Neural cell (in vitro differentiated cells): ENCODE measurements around the gene CBX2.

ENCODE experiments used
- EP300 ChIP-seq: fragments of 450-650 bp; conservative IDR thresholded peaks from 2 replicates; pipeline ENCODE4 v1.6.1; 2014; ENCODE audit warnings: antibody characterized with exemption, mild to moderate bottlenecking, moderate library complexity; ENCODE audit not compliant: poor library complexity, severe bottlenecking
- EZH2 ChIP-seq: fragments of 200-600, 300-800 bp; shearing (Covaris generic), sonication (generic); IDR thresholded peaks from 2 replicates; pipeline ENCODE4 v1.6.1; 2014; ENCODE audit warnings: antibody characterized with exemption, low read length, borderline replicate concordance, mild to moderate bottlenecking; ENCODE audit not compliant: insufficient read depth, poor library complexity, severe bottlenecking
- MXI1 ChIP-seq: fragments of 450-650 bp; conservative IDR thresholded peaks from 2 replicates; pipeline ENCODE4 v1.6.1; 2014; ENCODE audit warnings: antibody characterized with exemption, mild to moderate bottlenecking; ENCODE audit not compliant: poor library complexity, severe bottlenecking
- POLR2AphosphoS5 ChIP-seq: IDR thresholded peaks from 2 replicates; pipeline ENCODE4 v1.6.1; 2012
- RAD21 ChIP-seq: fragments of 450-650 bp; conservative IDR thresholded peaks from 2 replicates; pipeline ENCODE4 v1.6.1; 2014; ENCODE audit warnings: antibody characterized with exemption, mild to moderate bottlenecking, moderate library complexity
- TF ChIP-seq, protein P1 (sequence below): IDR thresholded peaks from 2 replicates; pipeline ENCODE4 v1.6.1; 2012; ENCODE audit warnings: borderline replicate concordance
- TF ChIP-seq, protein P2 (sequence below): fragments of 450-650 bp; IDR thresholded peaks from 2 replicates; pipeline ENCODE4 v1.5.1; 2014; ENCODE audit warnings: antibody characterized with exemption, mild to moderate bottlenecking, moderate library complexity; ENCODE audit not compliant: poor library complexity, severe bottlenecking

GRCh38 chr17:79803997-79804855 lies 26.3 kb downstream of the CBX2 start:
- TF ChIP-seq POLR2AphosphoS5 = no peak
- TF ChIP-seq, protein P1, sequence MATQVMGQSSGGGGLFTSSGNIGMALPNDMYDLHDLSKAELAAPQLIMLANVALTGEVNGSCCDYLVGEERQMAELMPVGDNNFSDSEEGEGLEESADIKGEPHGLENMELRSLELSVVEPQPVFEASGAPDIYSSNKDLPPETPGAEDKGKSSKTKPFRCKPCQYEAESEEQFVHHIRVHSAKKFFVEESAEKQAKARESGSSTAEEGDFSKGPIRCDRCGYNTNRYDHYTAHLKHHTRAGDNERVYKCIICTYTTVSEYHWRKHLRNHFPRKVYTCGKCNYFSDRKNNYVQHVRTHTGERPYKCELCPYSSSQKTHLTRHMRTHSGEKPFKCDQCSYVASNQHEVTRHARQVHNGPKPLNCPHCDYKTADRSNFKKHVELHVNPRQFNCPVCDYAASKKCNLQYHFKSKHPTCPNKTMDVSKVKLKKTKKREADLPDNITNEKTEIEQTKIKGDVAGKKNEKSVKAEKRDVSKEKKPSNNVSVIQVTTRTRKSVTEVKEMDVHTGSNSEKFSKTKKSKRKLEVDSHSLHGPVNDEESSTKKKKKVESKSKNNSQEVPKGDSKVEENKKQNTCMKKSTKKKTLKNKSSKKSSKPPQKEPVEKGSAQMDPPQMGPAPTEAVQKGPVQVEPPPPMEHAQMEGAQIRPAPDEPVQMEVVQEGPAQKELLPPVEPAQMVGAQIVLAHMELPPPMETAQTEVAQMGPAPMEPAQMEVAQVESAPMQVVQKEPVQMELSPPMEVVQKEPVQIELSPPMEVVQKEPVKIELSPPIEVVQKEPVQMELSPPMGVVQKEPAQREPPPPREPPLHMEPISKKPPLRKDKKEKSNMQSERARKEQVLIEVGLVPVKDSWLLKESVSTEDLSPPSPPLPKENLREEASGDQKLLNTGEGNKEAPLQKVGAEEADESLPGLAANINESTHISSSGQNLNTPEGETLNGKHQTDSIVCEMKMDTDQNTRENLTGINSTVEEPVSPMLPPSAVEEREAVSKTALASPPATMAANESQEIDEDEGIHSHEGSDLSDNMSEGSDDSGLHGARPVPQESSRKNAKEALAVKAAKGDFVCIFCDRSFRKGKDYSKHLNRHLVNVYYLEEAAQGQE = no peak
- TF ChIP-seq, protein P2, sequence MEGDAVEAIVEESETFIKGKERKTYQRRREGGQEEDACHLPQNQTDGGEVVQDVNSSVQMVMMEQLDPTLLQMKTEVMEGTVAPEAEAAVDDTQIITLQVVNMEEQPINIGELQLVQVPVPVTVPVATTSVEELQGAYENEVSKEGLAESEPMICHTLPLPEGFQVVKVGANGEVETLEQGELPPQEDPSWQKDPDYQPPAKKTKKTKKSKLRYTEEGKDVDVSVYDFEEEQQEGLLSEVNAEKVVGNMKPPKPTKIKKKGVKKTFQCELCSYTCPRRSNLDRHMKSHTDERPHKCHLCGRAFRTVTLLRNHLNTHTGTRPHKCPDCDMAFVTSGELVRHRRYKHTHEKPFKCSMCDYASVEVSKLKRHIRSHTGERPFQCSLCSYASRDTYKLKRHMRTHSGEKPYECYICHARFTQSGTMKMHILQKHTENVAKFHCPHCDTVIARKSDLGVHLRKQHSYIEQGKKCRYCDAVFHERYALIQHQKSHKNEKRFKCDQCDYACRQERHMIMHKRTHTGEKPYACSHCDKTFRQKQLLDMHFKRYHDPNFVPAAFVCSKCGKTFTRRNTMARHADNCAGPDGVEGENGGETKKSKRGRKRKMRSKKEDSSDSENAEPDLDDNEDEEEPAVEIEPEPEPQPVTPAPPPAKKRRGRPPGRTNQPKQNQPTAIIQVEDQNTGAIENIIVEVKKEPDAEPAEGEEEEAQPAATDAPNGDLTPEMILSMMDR = no peak
- no peak for TF ChIP-seq RAD21
- no peak for TF ChIP-seq EP300
- TF ChIP-seq EZH2 = no peak
- TF ChIP-seq MXI1 = no peak
